HG03565 (cell line): ENCODE measurements around the gene TLDC2.
"Not testable (repeated sequence)": the region's sequence is repeated elsewhere in the genome, so short reads cannot be mapped to it uniquely, and the experiment has no call there.

Experiments
- ATAC-seq: cut with Tn5 transposase; IDR thresholded peaks from one replicate; pipeline ENCODE4 v1.9.1; 2021; ENCODE audit warnings: mild to moderate bottlenecking, moderate library complexity; ENCODE audit not compliant: unreplicated experiment

The TLDC2 gene

DNA sequence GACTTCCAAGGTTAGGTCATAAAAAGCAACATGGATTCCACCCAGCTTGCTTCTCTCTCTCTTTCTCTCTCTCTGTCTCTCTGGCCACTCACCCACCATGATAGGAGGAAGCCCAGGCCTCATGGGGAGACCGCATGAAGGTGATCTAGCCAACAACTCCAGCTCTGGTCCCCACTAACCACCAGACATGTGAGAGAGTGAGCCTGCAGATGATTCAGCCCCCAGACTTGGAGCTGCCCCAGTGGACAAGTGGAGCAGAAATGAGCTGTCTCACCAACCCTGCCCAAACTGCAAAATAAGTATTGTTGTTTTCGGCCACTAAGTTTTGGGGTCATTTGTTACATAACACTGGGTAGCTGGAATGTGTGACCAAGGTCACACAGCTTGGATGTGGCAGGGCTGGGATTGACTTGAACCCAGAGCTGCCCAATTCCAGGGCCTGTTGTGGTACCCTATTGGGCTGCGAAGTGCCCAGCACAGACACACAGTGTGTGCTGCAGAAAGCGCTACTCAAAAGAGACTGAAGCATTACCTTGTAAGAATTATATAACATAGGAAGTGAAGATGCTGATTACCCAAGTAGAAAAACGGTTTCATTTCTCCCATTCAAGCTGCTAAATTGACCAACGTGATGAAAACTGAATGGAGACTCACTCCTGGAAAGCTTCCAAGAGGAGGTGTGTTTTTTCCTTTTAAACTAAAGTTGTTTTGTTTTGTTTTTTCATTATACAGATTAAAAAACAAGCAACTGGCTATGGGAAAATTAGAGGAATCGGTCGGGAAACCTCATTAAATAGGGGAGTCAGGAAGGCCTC is 9.1 kb upstream of the TLDC2 start:
- no peak for ATAC-seq

DNA sequence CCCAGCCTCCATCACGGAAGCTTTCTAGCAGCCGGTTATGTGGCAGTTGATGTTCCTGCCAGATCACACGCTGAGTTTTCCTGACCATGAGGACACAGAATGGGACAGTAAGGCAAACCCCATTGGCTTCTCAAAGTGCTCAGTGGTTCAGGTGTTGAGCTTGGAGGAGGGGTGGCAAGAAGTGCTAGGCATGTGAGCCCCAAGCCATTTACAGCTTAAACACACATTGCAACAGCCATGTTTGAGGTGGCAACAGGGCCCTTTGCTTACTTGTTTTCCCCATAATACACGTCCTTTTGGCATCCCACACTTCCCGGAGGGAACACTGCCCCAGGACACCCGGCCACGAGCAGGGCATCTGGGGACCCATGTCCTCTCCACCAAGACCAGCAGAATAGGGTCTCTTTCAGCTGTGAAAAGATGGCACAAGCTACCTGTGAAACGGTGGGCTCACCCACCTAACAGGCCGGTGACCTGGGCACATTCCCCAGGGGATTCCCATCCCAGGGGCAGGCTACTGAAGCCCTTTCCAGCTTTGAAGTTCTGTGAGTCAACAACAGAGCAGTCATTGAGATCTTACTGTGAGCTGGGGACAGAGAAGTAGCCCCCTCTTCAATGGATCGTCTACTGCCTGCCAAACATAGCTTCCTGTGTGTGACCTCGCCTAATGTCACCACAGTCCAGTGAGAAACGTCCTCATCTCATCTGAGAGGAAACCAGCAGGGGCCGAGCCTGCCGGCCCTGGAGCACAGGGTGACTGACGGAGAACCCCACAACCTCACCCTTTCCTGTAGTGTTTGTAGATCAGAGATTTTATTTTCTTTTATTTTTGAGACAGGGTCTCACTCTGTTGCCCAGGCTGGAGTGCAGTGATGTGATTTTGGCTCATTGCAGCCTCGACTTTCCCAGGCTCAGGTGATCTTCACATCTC is 4.0 kb upstream of the TLDC2 start:
- no peak for ATAC-seq

DNA sequence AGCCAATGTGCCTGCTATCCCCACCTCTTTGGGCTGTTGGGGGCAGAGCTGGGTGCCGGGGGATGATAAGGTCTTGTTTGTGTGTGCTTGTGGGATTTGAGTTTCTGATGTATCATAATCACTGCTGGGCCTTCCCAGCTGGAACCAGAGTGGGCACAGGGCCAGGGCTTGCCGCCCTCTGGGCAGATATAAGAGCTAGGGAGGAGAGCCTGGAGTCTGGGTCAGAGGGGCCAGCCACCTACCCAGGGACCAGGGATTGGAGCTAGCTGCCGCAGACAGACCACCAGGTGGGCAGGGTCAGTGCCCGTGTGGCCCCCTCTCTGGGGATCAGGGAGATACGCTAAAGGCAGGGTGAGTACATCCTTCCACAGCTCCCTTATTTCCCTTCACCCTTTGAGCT is 3.1 kb upstream of the TLDC2 start:
- no peak for ATAC-seq

DNA sequence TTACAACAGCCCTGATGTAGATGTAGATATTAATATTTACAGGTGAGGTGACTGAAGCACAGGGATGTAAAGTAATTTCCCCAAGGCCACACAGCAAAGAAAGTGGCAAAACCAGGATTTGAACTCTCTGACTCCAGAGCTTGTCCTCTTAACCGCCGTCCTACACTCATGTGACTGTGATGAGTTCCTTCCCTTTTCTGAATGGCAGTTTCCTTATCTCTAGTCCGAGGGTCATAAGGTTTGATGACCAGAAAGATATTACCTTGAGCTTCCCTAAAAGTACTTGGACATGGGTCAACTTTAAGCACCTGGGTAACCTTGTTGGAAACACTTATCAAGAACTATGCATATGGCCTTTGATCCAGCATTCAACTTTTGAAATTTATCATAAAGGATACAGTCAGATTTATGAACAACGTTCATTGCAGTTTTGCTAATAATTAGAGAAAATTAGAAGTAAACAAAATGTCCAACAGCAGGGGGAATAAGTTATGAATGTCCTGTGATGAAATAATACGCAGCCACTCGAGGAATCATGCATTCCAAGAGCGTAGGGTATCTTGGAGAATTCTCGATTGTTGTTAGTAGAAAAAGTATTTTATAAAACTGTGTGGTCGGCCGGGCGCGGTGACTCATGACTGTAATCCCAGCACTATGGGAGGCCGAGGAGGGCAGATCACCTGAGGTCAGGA is 2.3 kb upstream of the TLDC2 start:
- no peak for ATAC-seq

DNA sequence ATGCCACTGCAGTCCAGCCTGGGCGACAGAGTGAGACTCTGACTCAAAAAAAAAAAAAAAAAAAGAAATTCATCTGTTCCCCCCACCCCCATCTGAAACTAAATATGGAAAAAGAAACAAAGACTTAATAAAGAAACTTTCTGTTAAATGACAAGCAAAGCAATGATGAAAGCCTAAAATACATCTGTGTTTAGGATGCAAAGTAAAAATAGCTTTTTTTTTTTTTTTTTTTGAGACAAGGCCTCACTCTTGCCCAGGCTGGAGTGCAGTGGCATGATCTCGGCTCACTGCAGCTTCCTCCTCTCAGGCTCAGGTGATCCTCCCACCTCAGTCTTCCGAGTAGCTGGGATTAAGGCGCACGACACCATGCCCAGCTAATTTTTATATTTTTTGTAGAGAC is 845 bp upstream of the TLDC2 start:
- not testable (repeated sequence) for ATAC-seq

DNA sequence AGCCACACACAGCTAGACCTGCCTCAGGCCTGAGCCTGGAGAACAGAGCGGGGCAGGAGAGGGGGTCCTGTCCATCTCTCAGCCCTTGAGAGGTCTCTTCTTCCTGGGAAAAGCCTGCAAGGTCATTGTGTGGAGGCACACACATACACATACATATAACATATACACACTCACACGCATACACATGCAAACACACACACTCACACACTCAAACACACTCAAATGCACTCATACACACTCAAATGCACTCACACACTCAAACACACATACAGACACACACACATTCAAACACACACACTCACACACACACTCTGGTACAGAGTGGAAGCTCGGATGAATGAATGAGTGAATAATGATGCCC is 515 bp downstream of the TLDC2 start:
- ATAC-seq = no peak

DNA sequence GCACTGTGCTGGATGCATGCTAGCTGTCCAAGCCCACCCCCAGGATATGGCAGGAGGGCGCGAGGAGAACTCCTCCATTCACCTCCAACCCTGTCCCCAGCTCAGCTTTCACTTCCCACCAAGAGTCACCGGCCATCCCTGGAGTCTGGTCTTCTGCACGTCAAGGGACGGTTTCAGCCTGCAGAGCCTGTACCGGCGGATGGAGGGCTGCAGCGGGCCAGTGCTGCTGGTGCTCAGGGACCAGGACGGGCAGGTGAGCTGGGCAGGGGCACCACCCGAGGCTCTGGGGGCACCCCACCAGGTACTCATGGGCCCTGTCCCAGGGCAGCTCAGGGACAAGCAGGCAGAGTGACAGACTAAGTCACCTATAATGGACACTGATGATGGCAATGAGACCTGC is 3.0 kb downstream of the TLDC2 start:
- ATAC-seq = no peak

DNA sequence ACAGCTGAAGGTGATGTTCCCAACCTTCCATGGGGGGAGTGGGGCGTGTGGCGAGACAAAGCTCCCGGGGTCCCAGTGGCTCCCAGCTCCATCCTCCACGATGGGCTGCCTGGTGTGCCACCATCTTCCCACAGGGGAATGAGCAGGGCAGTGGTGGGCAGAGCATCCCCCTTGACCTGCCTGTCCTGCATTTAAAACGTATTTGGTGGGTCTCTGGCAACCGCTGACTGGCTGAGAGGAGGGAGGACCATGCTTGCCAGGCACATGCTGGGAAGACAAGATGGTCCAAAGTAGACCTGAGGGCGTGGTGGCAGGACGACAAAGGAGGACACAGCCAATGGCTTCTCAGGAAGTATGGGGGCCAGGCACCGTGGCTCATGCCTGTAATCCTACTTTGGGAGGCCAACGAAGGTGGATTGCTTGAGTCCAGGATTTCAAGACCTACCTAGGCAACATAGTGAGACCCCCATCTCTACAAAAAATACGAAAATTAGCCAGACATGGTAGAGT is 4.9 kb downstream of the TLDC2 start:
- no peak for ATAC-seq

DNA sequence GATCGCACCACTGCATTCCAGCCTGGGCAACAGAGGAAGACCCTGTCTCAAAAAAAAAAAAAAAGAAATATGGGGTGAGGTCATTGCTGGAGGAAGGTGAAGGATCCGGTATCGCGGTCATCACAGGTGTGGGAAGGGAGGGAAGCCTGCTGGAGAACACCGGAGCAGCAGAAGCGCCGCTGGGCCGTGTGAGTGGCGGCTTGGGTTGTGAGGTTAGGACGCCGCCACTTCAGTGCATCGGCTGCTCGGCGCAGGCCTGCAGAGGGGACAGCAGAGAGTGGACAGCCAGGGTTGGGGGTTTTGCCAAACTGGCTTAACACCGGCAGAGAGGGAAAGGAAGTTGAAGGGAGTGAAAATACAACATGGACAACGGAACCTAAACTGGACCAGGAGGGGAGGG is 5.4 kb downstream of the TLDC2 start:
- no peak for ATAC-seq

DNA sequence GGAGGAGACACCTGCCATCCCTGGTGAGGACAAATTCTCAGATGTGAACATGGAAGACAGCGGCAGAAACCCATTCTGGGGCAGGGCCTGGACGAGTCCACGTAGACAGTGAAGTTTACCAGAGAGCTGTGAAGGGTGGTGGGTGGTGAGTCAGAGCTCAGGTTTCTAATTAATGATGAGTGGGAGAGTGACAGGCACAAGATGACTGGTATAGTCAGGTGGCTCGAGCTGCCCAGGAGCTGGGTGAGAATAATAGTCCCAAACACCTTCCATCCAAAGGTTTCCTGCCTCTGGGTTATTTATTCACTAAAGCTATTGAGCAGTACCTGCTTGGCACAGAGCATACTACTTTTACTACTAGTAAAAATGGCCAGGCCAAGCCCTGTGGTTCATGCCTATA is 6.0 kb downstream of the TLDC2 start:
- ATAC-seq = no peak

DNA sequence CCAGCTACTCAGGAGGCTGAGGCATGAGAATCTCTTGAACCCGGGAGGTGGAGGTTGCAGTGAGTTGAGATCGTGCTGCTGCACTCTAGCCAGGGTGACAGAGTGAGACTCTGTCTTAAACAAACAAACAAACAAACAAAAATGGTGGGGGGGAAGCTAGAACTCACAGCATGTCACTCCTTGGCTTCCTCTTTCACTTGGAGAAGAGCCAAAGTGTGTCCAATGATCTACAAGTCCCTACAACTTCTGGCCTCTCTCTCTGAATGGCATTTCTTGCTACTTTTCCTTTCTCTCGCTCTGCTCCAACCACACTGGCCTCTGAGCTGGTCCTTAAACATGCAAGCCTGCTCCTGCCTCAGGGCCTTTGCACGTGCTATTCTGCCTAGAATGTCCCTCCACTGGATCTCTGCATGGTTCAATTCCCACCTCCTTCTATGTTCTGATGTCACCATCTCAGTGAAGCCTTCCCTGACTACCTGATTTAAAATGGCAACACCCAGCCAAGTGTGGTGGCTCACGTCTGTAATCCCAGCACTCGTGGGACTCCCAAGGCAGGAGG is 8.1 kb downstream of the TLDC2 start:
- no peak for ATAC-seq

DNA sequence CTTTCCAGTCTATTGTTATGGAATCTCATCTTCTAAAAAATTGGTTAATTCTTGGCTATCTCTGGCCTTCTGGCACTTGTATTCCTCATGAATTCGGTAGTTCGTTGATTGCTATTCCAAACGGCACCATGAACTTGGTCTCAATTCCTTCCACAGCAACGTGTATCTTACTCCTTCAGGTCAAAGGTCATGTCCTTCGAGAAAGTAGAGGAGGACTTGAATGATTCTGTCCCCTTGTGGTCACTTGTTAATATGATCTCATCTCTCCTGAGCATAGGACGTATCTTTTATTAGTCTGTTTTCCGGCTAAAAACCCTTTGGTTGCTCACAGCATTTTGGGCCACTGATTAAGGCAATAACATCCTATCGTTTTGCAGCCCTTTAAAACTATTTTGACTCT is 9.4 kb downstream of the TLDC2 start:
- ATAC-seq = no peak

DNA sequence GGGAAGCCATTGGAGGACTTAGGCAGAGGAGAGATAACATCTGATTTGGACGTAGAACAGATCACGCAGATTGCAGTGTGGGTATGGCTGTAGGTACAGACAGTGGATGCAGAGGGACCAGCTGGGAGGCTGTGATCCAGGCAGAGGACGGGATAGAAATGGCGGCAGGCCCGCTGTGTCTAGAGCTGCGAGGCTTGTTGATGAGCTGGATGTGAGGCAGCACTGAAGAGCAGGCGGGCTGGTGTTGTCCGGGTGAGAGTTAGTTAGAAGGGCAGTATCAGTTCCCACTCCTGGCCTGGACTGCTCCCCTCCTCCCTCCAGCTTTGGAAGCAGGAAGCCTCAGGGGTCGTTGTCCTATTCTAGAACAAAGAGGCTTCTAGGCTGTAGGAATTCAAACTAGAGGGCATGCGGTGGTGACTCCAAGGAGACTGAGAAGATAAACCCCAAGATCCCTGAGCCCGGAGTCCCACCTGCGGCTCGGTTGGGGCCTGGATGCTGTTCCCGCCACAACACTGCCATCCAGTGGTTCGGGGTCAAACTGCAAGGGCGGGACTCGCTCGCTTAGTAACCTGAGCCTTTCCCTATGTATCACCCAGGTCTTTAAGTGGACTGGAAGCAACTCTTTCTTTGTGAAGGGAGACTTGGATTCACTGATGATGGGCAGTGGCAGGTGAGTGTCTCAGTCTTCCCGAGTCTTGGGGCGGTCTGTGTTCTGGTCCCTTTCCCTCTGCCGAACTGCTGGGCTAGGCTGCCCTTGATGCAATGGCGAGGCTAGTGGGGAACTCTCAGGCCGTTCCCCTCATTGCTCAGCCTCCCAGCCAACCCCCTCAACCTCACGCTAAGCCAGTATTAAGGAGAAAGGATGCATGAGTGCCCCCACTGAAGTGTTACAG is 11.2 kb downstream of the TLDC2 start:
- no peak for ATAC-seq

DNA sequence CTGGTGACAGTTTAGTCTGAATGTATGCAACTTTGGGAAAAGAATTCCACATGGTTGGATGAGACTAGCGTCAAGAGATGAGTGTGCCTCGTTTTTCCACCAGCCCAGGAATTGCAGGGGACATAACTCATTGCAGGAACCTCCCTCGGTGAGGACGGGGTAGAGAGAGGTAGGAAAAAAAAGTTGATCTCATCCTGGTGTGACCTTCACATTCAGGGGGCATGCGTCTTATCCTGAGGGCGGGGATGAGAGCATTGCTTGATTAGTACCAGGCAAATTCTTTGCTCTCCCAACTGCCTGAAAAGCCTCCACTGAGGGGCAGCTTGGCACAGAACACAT is 11.8 kb downstream of the TLDC2 start:
- ATAC-seq = no peak

DNA sequence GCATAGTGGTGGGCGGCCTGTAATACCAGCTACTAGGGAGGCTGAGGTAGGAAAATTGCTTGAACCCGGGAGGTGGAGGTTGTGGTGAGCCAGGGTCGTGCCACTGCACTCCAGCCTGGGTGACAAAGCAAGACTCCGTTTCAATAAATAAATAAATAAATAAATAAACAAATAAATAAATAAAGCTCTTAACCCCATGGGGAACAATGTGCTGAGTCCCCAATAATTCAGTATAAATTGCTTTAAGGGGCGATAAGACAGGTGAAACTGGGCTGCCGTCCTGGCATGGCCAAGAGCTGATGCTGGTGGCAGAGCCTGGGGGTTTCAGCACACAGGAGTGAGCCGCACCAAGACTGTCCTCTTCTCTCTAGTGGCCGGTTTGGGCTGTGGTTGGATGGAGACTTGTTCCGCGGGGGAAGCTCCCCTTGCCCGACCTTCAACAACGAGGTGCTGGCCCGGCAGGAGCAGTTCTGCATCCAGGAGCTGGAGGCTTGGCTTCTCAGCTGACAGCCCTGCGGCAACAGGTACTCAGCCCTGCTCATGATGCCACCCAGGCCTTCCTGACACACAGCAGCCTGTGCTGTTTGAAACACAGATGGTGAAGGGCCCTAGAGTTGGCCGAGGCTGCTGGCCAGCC is 13.1 kb downstream of the TLDC2 start:
- ATAC-seq = no peak

DNA sequence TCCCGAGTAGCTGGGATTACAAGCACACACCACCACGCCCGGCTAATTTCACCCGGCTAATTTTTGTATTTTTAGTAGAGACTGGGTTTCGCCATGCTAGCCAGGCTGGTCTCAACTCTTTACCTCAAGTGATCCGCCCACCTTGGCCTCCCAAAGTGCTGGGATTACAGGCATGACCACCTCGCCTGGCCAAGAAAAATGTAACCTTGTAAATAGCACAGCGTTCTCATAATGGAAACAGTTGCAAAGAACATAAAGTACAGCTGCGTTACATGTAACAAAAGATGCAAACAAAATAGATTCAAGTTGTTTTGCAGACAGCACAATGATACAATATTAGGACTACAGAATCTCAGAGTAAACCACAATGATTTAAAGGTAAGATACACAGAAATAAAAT is 14.6 kb downstream of the TLDC2 start:
- no peak for ATAC-seq

DNA sequence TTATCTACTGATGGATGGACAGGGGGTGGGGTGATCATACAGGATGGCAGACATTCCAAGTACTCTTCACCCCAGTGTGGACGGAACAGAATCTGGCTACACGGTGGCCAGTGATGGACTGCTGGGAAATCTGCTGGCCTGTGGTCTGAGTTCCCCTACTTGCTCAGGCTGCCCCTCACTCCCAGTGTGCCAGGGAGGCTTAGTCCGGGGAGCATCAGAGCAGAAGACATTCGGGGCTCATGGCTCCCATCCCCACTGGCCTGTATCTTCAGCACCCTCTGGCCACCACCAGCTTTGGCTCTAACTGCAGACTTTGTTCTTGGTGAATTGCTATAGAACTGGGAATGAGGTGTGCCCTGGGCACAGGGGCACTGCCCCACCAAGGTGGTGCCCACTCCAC is 15.3 kb downstream of the TLDC2 start:
- no peak for ATAC-seq

DNA sequence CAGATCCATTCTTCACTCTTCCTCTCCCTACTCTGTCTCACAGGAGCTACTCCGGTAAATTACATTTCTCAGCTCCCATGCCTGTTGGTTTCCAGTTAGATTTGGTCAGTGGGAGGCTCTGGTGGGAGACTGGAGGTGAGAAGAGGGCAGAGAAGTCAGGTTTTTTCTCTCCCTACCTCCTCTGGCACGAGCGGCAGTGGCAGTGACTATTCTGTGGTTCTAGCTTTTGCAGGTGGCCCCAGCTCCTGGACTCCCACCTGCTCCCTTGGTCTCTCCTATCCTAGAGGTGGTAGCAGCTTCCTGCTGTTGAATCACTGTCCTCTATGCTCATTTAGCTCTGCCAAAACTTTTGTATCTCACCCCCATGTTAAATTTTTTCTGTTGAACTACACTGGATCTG is 17.9 kb downstream of the TLDC2 start:
- ATAC-seq = no peak

DNA sequence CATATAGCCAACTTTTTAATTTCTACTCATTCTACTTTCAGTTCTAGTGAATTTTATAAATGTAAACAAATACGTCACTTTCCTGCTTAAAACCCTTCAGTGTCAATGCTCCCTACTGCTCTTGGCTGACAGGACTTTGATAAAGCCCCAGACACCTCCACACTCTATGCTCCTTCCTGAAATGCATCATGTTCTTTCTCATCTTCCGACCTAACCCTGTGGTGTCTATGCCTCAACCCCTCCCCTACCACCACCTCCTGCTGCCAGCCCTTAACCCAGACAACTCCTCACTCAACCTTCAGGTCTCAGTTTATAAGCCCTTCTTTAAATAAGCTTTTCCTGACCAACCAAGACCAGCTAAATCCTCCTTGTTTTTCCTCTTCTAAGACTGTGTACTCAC is 19.1 kb downstream of the TLDC2 start:
- ATAC-seq = no peak

DNA sequence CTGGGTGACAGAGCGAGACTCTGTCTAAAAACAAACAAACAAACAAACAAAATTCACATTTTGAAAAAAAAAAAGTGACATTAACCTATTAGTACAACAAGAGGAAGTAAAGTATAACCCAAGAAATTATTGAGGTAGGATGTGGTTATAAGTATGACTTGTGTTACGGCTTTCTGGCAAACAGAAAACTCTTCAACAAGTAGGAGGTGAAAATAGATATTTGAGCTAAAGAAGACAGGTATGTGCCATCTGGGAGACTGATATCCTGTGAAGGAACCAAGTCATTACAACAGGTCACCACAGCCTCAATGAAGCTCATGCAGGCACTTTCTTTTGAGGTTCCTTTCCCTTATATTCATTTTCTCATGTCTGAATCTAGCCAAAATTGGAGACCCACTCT is 28.8 kb downstream of the TLDC2 start:
- ATAC-seq = no peak
